ENCODE results near the gene CREB3L2. TPM values are rescaled to one million over a fixed set of nuclear protein-coding genes. Genes with fewer than 3 reads are reported as not detected.

The CREB3L2 gene
- total and polyA plus RNA-seq, 2 of the 4 experiments (the other 2 are of a cell fraction), result 42.3 to 57.9 TPM

DNA sequence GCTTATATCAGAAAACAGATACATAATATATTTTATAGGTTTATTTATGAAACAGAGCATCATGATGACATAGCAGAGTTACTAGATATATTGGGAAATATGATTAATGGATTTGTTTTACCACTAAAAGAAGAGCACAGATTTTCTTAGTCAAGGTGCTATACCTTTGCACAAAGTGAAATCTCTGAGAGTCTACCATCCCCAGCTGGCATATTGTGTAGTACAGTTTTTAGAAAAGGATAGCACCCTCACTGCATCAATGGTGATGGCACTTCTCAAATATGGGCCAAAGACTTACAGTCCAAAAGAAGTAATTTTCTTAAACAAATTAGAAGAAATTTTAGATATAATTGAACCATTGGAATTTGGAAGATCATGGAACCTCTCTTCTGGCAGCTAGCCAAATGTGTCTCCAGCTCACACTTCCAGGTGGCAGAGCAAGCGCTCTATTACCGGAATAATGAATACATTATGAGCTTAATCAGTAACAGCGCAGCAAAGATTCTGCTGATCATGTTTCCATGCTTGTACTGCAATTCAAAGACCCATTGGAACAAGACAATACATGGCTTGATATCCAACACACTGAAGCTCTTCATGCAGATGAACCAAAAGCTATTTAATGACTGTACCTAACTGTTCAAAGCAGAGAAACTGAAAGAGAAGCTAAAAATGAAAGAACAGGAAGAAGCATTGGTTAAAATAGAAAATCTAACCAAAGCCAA lies 21.9 kb upstream of the CREB3L2 start:
- H2BK20ac ChIP-seq (ENCODE audit: low read depth, low read length), result no peak overlapping the region
- H3K4ac ChIP-seq (ENCODE audit: low read depth, low read length), result no peak overlapping the region
- H3K27ac ChIP-seq (ENCODE audit: insufficient read depth, low read length), result no peak overlapping the region
- intact Hi-C loops (cut with micrococcal nuclease) (no loop called here), in situ Hi-C loops (cut with MboI; ENCODE audit: low sequenced_read_pairs) (loop anchor here (10.0 kb wide), 1 partner anchor 711 kb away; no protein-coding TSS in a partner anchor), dilution Hi-C loops (cut with HindIII; ENCODE audit: low sequenced_read_pairs, unreplicated experiment) (loop anchor here (25.0 kb wide), 1 partner anchor 411 kb away; no protein-coding TSS in a partner anchor)
- H3K9me3 ChIP-seq (ENCODE audit: control insufficient read depth, insufficient read depth, low read length), result no peaks in the 10 kb centered on the region
- no peaks in the 10 kb centered on the region for H3K4me1 ChIP-seq (ENCODE audit: control insufficient read depth, insufficient read depth, low read length)
- no peak overlapping the region for H2AFZ ChIP-seq (replicated peaks; ENCODE audit: low read length, poor library complexity)
- no peak for DNase-seq
- H2AK9ac ChIP-seq (replicated peaks; ENCODE audit: low read depth, low read length, poor library complexity), result no peak overlapping the region
- no peak overlapping the region for H3K56ac ChIP-seq (ENCODE audit: extremely low read depth, insufficient read depth, low read length)
- POLR2A ChIA-PET (ENCODE audit: unreplicated experiment), result no interaction called here
- H4K8ac ChIP-seq (ENCODE audit: low read depth in 2 of 2, low read length in 2 of 2), result no peak overlapping the region
- H3K9ac ChIP-seq (ENCODE audit: low read depth, low read length), result no peak overlapping the region
- H2BK5ac ChIP-seq (ENCODE audit: low read depth, low read length, poor library complexity, severe bottlenecking), result no peak overlapping the region
- no peak overlapping the region for H4K5ac ChIP-seq (ENCODE audit: low read depth, low read length)
- H3K14ac ChIP-seq (replicated peaks; ENCODE audit: low read depth, low read length), result no peak overlapping the region
- H3K23ac ChIP-seq (ENCODE audit: low read depth, low read length), result no peak overlapping the region
- 88% methylated on average over 2 of the region's 3 CpGs; no CpG with 5 or more reads in 1 of the 2 experiments for WGBS, 2 experiments (ENCODE audit: extremely low coverage in 2 of 2, insufficient read length in 1 of 2)
- no peaks in the 10 kb centered on the region for H4K20me1 ChIP-seq (ENCODE audit: insufficient read depth, low read length)
- H3K18ac ChIP-seq (ENCODE audit: low read depth, low read length), result no peak overlapping the region
- TF ChIP-seq, protein P1, sequence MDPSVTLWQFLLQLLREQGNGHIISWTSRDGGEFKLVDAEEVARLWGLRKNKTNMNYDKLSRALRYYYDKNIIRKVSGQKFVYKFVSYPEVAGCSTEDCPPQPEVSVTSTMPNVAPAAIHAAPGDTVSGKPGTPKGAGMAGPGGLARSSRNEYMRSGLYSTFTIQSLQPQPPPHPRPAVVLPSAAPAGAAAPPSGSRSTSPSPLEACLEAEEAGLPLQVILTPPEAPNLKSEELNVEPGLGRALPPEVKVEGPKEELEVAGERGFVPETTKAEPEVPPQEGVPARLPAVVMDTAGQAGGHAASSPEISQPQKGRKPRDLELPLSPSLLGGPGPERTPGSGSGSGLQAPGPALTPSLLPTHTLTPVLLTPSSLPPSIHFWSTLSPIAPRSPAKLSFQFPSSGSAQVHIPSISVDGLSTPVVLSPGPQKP (IDR thresholded peaks at IDR 0.05; ENCODE audit: borderline replicate concordance, low read depth, low read length), result no peak
- no peak for TF ChIP-seq MAFK (IDR thresholded peaks at IDR 0.05; ENCODE audit: low read depth, low read length)
- TF ChIP-seq BHLHE40 (IDR thresholded peaks at IDR 0.05; ENCODE audit: low read depth, low read length), result no peak
- no peak overlapping the region for H2BK120ac ChIP-seq (ENCODE audit: low read depth, low read length)
- no peaks in the 10 kb centered on the region for H3K9me1 ChIP-seq (ENCODE audit: insufficient read depth, low read length)
- no peaks in the 10 kb centered on the region for H3K79me1 ChIP-seq (ENCODE audit: low read depth in 1 of 2, low read length in 2 of 2)
- no peak overlapping the region for H4K91ac ChIP-seq (ENCODE audit: insufficient read depth, low read depth, low read length)
- no peak overlapping the region for H3K4me3 ChIP-seq (ENCODE audit: insufficient read depth, low read depth, low read length)
- no peak overlapping the region for H2AK5ac ChIP-seq (ENCODE audit: low read depth, low read length)
- H3K4me2 ChIP-seq (ENCODE audit: low read depth, low read length), result no peak overlapping the region
- H3K36me3 ChIP-seq (ENCODE audit: control insufficient read depth, insufficient read depth, low read length), result no peaks in the 10 kb centered on the region
- ATAC-seq (ENCODE audit: low read depth), result no peak
- CTCF ChIA-PET, result interaction anchor here (0.6 kb wide), 1 partner anchor 366 kb away, joined by 5 read pairs; no protein-coding TSS in a partner anchor
- peaks cover 10% of the 10 kb centered on the region for H3K27me3 ChIP-seq (ENCODE audit: control insufficient read depth, insufficient read depth, low read length)
- no peak overlapping the region for H2BK15ac ChIP-seq (ENCODE audit: low read depth, low read length)
- no TSS peak for BruUV-seq (replicated peaks)
